Urinary bladder (tissue), 2 donors: Measurements from ENCODE around the gene MARCKS. TPM values are rescaled to one million over a fixed set of nuclear protein-coding genes. Genes with fewer than 3 reads are reported as not detected.

Experiments
- polyA plus RNA-seq: library from polyadenylated mRNA; stranded (reverse); fragments of 200-250 nt; gene quantifications from one replicate; pipeline ENCODE4 v1.2.3, GENCODE V29; 2013
- total RNA-seq: library from RNA; depleted of rRNA; stranded (reverse); fragments of >200 nt; gene quantifications from one replicate; pipeline ENCODE4 v1.2.3, GENCODE V29; 2014
- donor health status: healthy.

Gene MARCKS
- total and polyA plus RNA-seq, 2 donors = 22.1 to 193 TPM

Other genes with a start within 250 kb of the MARCKS start
- 103 TPM for gene HDAC2, start 113.8 kb downstream of the MARCKS start, total RNA-seq
- gene HDAC2, start 113.8 kb downstream of the MARCKS start, polyA plus RNA-seq = 77.9 TPM